ENCODE data around the gene LRRC7. TPM values are rescaled to one million over a fixed set of nuclear protein-coding genes. Genes with fewer than 3 reads are reported as not detected.

Gene LRRC7
- total RNA-seq, 6 experiments from 2014 or later, result 0.09 to 0.33 (median 0.23) TPM

DNA sequence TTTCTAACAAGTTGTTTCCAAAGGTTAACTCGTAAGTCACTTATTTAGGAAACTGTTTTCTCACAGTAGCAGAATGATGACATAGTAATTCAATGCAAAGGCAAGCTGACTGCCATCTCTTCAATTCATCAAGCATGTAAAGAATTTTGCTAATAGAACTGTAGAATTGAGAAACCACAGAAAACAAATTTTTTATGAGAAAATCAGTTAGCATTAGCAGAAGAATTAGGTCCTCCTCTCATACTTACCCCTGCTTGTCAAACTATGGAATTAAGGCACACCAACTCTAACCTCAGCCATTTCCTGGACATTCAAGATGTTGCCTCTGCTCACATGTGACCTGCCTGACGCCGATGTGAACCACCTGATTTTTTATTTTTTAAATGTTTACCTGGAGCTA, 522.4 kb downstream of the LRRC7 start:
- Mint-ChIP-seq H3K4me1 (ENCODE audit: low read depth) (peaks cover 65% of the 10 kb centered on the region), H3K4me3 (peak overlapping the region; percentile 57), H3K9me3 (peaks cover 2% of the 10 kb centered on the region; the same call in 1 of the 2 replicates), H3K27me3 (ENCODE audit: insufficient read depth) (no peaks in the 10 kb centered on the region), H3K36me3 (ENCODE audit: low read depth) (peaks cover 8% of the 10 kb centered on the region; the same call in 1 of the 2 replicates), H3K27ac (peak overlapping the region; percentile 57)
- TF ChIP-seq CTCF (IDR thresholded peaks at IDR 0.05), result no peak
- DNase-seq, result peak; percentile 6

DNA sequence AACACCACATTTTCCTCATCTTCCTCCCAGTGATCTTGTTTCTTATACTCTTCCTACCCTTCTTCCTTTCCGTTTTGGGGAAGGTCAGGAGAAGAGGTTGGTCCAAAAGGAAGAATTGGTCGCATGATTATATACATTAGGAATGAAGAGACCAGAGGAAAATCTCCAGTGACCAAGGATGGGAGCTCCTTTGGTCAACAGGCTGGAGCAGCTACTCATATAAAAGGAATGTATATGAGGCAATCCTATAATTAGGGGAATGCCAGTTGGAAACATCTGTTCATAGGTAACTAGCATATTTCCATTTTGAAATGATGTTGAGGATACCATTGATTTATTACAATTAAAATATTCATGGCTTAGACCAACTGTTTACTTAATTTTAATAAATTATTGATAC, 523.2 kb downstream of the LRRC7 start:
- TF ChIP-seq CTCF (IDR thresholded peaks at IDR 0.05), result no peak
- peak overlapping the region; percentile 57 for H3K27ac Mint-ChIP-seq
- H3K36me3 Mint-ChIP-seq (ENCODE audit: low read depth), result peaks cover under 1% of the 10 kb centered on the region; the same call in 1 of the 2 replicates
- H3K4me3 Mint-ChIP-seq, result peak overlapping the region; percentile 57
- DNase-seq, result peak; percentile 53
- H3K9me3 Mint-ChIP-seq, result no peaks in the 10 kb centered on the region
- H3K4me1 Mint-ChIP-seq (ENCODE audit: low read depth), result peaks cover 58% of the 10 kb centered on the region
- no peaks in the 10 kb centered on the region for H3K27me3 Mint-ChIP-seq (ENCODE audit: insufficient read depth)

DNA sequence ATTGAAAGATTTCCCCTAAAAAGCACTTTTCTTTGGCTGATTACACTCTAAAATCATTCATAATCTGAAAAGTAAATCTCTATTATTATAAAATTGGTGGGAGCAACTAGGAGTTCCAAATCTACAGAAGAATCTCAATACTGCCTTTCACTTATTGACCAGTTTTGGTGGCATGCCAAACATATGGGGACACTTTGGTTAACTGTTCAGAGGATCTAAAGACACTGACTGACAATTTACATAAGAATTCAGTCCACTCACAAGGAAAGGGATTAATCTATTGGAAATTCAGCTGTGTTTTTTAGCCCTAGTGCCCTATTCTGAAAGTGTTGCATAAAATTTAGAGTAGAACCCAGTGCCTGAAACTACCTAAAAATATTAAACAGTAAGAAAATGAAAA, 524.1 kb downstream of the LRRC7 start:
- no peak overlapping the region; the same call in 1 of the 2 replicates for H3K27ac Mint-ChIP-seq
- DNase-seq, result no peak
- H3K36me3 Mint-ChIP-seq (ENCODE audit: low read depth), result no peaks in the 10 kb centered on the region
- H3K4me3 Mint-ChIP-seq, result no peak overlapping the region
- H3K4me1 Mint-ChIP-seq (ENCODE audit: low read depth), result peaks cover 55% of the 10 kb centered on the region
- TF ChIP-seq CTCF (IDR thresholded peaks at IDR 0.05), result no peak
- H3K9me3 Mint-ChIP-seq, result no peaks in the 10 kb centered on the region
- no peaks in the 10 kb centered on the region for H3K27me3 Mint-ChIP-seq (ENCODE audit: insufficient read depth)

- H3K36me3 Mint-ChIP-seq (ENCODE audit: low read depth), result no peaks in the 10 kb centered on the region
- TF ChIP-seq CTCF (IDR thresholded peaks at IDR 0.05), result no peak
- DNase-seq, result no peak
- H3K27me3 Mint-ChIP-seq (ENCODE audit: insufficient read depth), result no peaks in the 10 kb centered on the region
- H3K4me1 Mint-ChIP-seq (ENCODE audit: low read depth), result peaks cover 55% of the 10 kb centered on the region
- H3K27ac Mint-ChIP-seq, result no peak overlapping the region
- H3K4me3 Mint-ChIP-seq, result no peak overlapping the region; the same call in 1 of the 2 replicates
- no peaks in the 10 kb centered on the region for H3K9me3 Mint-ChIP-seq
Measured at GRCh38 chr1:70092526-70092925, 524.8 kb downstream of the LRRC7 start.

DNA sequence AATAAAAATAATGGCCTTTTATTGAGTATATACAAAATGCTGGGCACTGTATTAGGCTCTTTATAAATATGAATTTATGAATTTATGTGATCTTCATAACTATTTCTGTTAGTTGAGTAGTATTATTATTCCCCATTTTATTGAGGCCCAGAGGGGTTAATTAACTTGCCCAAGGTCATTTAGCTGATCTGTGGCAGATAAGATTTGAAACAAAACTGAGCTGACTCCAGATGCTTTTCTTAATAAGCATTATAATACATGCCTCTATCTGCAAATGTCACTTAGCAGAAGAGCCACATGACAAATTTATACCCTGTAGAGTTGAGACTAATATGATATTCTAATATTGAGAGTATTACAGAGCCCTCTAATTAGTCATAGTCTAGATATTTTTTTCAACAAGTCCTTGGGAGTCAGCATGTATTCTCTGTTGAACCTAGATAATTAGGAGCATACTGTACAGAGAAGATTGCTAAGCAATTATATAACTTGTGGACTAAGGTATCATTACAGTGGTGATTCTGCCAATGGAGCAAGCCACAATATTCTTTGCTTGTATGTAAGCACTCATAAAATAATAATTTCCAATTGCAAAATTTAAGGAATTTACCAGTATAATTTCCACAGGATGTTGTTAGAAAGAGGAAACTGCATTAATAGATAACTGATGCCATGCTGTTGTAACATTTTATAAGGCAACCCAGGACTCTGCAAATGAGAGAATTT, 525.7 kb downstream of the LRRC7 start:
- Mint-ChIP-seq H3K27ac (no peak overlapping the region), H3K9me3 (no peaks in the 10 kb centered on the region), H3K4me3 (no peak overlapping the region), H3K36me3 (ENCODE audit: low read depth) (no peaks in the 10 kb centered on the region), H3K4me1 (ENCODE audit: low read depth) (peaks cover 55% of the 10 kb centered on the region), H3K27me3 (ENCODE audit: insufficient read depth) (no peaks in the 10 kb centered on the region)
- no peak for DNase-seq
- no peak for TF ChIP-seq CTCF (IDR thresholded peaks at IDR 0.05)
